ENCODE measurements around the gene GRB2. TPM values are rescaled to one million over a fixed set of nuclear protein-coding genes. Genes with fewer than 3 reads are reported as not detected.

Gene GRB2
- total RNA-seq, 2 experiments from 2014 or later = 244 to 308 TPM

DNA sequence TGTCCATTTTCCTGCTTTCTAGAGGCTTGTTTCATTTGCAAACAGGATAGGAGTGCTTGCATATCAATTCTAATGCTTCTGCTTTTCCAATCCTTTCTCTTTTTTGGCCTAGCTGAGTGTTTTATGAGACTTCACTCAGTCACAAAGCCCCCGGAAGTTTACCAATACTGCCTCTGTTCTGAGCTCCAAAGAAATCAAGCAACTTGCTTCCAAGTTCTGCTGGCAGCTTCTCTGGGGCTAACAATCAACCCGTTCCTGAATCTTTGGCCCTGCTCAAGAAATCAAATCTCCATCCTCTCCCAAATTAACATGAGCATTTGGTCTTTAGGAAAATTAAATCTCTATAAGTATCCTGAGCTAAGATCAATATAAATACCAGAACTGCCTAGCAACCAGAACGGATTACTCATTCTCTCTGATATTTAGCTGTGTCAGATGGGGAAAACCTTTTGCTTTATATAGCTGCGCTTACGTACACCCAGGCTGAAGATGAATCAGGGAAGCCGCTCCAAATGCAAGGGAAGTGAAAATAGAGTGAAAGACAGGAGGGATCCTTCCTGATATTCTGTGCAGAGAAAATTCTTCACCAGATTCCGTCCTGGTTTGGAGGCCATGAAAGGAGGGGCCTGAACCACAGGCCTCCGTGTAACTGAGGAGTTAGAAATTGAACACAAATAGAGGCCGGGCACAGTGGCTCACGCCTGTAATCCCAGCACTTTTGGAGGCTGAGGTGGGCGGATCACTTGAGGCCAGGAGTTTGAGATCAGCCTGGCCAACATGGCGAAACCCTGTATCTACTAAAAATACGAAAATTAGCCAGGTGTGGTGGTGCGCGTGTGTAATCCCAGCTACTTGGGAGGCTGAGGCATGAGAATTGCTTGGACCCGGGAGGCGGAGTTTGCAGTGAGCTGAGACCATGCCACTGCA, 23.3 kb upstream of the GRB2 start:
- Histone ChIP-seq H3K79me2 (ENCODE audit: insufficient read depth, low read depth, low read length) (no peaks in the 10 kb centered on the region), H3K4me2 (ENCODE audit: low read length) (no peak overlapping the region), H3K9me3 (ENCODE audit: low read length) (no peaks in the 10 kb centered on the region), H3K27ac (ENCODE audit: low read depth, low read length, poor library complexity, severe bottlenecking) (no peak overlapping the region), H3K4me1 (ENCODE audit: insufficient read depth, low read length, poor library complexity, severe bottlenecking) (peaks cover 7% of the 10 kb centered on the region), H3K4me3 (ENCODE audit: low read depth, low read length, poor library complexity, severe bottlenecking) (no peak overlapping the region), H3K36me3 (ENCODE audit: insufficient read depth, low read length) (no peaks in the 10 kb centered on the region), H2AFZ (ENCODE audit: low read length) (no peak overlapping the region), H4K20me1 (ENCODE audit: insufficient read depth, low read length) (no peaks in the 10 kb centered on the region), H3K9me2 (ENCODE audit: insufficient read depth, low read length) (no peaks in the 10 kb centered on the region)
- ChIA-PET CTCF (ENCODE audit: unreplicated experiment) (interaction anchor here (0.5 to 0.6 kb wide), 2 partner anchors 158 to 335 kb away, joined by 3 to 4 read pairs; no protein-coding TSS in a partner anchor), POLR2A (interaction anchor here (0.6 to 1.0 kb wide), 6 partner anchors 23 to 140 kb away, joined by 3 to 5 read pairs (median 3); partner anchors contain the start of genes GRB2, SLC25A19 and TMEM94)
- TF ChIP-seq, protein P1, sequence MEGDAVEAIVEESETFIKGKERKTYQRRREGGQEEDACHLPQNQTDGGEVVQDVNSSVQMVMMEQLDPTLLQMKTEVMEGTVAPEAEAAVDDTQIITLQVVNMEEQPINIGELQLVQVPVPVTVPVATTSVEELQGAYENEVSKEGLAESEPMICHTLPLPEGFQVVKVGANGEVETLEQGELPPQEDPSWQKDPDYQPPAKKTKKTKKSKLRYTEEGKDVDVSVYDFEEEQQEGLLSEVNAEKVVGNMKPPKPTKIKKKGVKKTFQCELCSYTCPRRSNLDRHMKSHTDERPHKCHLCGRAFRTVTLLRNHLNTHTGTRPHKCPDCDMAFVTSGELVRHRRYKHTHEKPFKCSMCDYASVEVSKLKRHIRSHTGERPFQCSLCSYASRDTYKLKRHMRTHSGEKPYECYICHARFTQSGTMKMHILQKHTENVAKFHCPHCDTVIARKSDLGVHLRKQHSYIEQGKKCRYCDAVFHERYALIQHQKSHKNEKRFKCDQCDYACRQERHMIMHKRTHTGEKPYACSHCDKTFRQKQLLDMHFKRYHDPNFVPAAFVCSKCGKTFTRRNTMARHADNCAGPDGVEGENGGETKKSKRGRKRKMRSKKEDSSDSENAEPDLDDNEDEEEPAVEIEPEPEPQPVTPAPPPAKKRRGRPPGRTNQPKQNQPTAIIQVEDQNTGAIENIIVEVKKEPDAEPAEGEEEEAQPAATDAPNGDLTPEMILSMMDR (conservative IDR thresholded peaks at IDR 0.05; ENCODE audit: low read length) = no peak
- TF ChIP-seq EZH2phosphoT487 (IDR thresholded peaks at IDR 0.05; ENCODE audit: borderline replicate concordance, low read depth, low read length) = no peak
- no peak for DNase-seq (ENCODE audit: low spot score)
- BruUV-seq (replicated peaks) = no TSS peak
- intact Hi-C loops (cut with micrococcal nuclease; ENCODE audit: unreplicated experiment) = loop anchor here (5.0 kb wide), 1 partner anchor 323 kb away; no protein-coding TSS in a partner anchor

DNA sequence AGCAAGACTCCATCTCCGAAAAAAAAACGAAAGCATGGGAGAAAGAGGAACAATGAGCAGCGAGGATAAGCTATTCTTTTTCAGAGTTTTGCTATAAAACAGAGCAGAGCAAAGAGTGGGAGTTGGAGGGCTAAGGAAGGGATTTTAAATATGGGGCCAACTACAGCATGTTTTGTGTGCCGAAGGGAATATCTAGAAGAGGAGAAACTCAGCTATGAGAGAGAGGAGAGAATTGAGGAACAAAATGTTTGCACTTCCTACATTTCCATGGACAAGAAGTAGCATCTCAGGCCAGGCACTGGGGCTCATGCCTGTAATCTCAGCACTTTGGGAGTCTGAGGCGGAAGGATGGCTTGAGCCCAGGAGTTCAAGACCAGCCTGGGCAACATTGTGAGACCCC, 13.1 kb upstream of the GRB2 start:
- Histone ChIP-seq H3K9me2 (ENCODE audit: insufficient read depth, low read length) (no peaks in the 10 kb centered on the region), H3K9me3 (ENCODE audit: low read length) (no peaks in the 10 kb centered on the region), H4K20me1 (ENCODE audit: insufficient read depth, low read length) (no peaks in the 10 kb centered on the region), H3K27ac (ENCODE audit: low read depth, low read length, poor library complexity, severe bottlenecking) (no peak overlapping the region), H3K79me2 (ENCODE audit: insufficient read depth, low read depth, low read length) (no peaks in the 10 kb centered on the region), H3K4me1 (ENCODE audit: insufficient read depth, low read length, poor library complexity, severe bottlenecking) (peaks cover 3% of the 10 kb centered on the region), H3K4me2 (ENCODE audit: low read length) (no peak overlapping the region), H3K4me3 (ENCODE audit: low read depth, low read length, poor library complexity, severe bottlenecking) (no peak overlapping the region), H2AFZ (ENCODE audit: low read length) (no peak overlapping the region), H3K36me3 (ENCODE audit: insufficient read depth, low read length) (no peaks in the 10 kb centered on the region)
- TF ChIP-seq EZH2phosphoT487 (IDR thresholded peaks at IDR 0.05; ENCODE audit: borderline replicate concordance, low read depth, low read length) = no peak
- TF ChIP-seq, protein P1 (conservative IDR thresholded peaks at IDR 0.05; ENCODE audit: low read length) = no peak
- ChIA-PET POLR2A (interaction anchor here (0.6 to 1.3 kb wide), 5 partner anchors 9 to 305 kb away, joined by 3 to 6 read pairs (median 3); no protein-coding TSS in a partner anchor), CTCF (ENCODE audit: unreplicated experiment) (no interaction called here)
- BruUV-seq (replicated peaks) = no TSS peak
- intact Hi-C loops (cut with micrococcal nuclease; ENCODE audit: unreplicated experiment) = loop anchor here (10.0 kb wide), 1 partner anchor 374 kb away; the partner anchor contains the start of genes ATP5PD and KCTD2
- DNase-seq (ENCODE audit: low spot score) = no peak

Data from OCI-LY7 (cell line).